ENCODE results near the gene SSR1.
"Not testable (repeated sequence)": the region's sequence is repeated elsewhere in the genome, so short reads cannot be mapped to it uniquely, and the experiment has no call there.

Gene SSR1

DNA sequence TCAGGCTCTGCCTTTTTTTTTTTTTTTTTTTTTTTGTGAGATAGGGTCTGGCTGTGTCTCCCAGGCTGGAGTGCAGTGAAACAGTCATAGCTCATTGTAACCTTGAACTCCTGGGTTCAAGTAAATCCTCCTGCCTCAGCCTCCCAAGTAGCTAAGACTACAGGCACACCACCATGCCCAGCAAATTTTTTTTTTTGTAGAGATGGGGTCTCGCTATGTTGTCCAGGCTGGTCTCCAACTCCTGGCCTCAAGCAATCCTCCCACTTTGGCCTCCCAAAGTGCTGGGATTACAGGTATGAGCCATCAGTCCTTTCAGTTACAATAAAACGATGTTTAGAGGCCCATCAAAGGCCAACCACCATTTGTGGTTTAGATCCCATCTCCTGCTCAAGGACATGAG, 6.4 kb upstream of the SSR1 start:
- not testable (repeated sequence) for DNase-seq (ENCODE audit: low read depth in 2 of 2, low spot score in 1 of 2)

- no peak for DNase-seq (ENCODE audit: low read depth in 2 of 2, low spot score in 1 of 2)
Measured at GRCh38 chr6:7317538-7317937, 4.5 kb upstream of the SSR1 start.

DNA sequence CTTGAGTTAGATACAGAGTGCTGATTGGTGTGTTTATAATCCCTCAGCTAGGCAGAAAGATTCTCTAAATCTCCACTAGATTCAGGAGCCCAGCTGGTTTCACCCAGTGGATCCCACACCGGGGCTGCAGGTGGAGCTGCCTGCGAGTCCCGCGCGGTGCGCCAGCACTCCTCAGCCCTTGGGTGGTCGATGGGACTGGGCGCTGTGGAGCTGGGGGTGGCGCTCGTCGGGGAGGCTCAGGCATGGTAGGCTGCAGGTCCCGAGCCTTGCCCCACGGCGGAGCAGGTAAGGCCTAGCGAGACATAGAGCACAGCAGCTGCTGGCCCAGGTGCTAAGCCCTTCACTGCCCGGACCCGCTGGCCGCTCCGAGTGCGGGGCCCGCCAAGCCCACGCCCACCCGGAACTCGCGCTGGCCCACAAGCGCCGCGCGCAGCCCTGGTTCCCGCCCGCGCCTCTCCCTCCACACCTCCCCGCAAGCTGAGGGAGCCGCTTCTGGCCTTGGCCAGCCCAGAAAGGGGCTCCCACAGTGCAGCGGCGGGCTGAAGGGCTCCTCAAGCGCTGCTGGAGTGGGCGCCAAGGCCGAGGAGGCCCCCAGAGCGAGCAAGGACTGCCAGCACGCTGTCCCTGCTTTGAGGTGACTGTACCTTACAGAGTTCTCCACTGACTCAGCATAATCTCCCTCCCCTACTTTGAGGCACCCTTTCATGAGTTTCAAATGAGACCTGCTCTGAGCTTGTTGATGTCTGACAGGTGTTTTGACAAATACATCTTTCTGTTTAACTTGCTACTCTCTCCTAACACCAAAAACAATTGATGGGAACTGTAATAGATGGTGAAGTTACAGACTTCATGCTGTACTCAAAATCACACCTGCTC, 3.9 kb upstream of the SSR1 start:
- DNase-seq (ENCODE audit: low read depth in 2 of 2, low spot score in 1 of 2), result no peak

DNA sequence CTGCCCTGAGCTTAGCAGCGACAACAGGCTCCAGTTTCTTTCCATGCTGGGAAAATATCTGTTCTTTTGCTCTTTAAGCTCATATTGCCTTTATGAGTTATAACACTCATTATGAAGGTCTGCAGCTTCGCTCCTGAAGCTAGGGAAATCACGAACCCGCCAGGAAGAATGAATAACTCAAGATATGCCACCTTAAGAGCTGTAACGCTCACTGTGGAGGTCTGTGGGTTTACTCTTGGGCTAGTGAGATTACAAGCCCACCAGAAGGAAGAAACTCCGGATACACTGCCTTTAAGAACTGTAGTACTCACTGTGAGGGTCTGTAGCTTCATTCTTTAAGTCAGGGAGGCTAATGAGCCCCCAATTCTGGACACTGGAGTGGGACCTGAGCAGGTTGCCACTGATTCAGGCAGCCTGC, 3.0 kb upstream of the SSR1 start:
- DNase-seq (ENCODE audit: low read depth in 2 of 2, low spot score in 1 of 2), result no peak

DNA sequence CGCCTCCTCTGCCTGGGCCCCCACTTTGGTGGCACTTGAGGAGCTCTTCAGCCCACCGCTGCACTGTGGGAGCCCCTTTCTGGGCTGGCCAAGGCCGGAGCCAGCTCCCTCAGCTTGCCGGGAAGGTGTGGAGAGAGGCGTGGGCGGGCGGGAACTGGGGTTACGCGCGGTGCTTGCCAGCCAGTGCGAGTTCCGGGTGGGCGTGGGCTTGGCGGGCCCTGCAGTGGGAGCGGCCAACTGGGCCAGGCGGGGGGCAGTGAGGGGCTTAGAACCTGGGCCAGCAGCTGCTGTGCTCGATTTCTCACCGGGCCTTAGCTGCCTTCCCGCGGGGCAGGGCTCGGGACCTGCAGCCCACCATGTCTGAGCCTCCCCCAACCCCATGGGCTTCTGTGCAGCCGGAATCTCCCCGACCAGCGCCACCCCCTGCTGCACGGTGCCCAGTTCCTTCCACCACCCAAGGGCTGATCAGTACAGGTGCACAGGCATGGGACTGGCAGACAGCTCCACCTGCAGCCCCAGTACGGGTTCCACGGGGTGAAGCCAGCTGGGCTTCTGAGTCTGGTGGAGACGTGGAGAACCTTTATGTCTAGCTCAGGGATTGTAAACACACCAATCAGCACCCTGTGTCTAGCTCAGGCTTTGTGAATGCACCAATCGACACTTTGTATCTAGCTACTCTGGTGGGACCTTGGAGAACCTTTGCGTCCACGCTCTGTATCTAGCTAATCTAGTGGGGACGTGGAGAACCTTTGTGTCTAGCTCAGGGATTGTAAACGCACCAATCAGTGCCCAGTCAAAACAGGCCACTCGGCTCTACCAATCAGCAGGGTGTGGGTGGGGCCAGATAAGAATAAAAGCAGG, 2.3 kb upstream of the SSR1 start:
- not testable (repeated sequence) for DNase-seq (ENCODE audit: low read depth in 2 of 2, low spot score in 1 of 2)

GRCh38 chr6:7314414-7314813, 1.4 kb upstream of the SSR1 start:
- DNase-seq (ENCODE audit: low read depth in 2 of 2, low spot score in 1 of 2), result no peak

DNA sequence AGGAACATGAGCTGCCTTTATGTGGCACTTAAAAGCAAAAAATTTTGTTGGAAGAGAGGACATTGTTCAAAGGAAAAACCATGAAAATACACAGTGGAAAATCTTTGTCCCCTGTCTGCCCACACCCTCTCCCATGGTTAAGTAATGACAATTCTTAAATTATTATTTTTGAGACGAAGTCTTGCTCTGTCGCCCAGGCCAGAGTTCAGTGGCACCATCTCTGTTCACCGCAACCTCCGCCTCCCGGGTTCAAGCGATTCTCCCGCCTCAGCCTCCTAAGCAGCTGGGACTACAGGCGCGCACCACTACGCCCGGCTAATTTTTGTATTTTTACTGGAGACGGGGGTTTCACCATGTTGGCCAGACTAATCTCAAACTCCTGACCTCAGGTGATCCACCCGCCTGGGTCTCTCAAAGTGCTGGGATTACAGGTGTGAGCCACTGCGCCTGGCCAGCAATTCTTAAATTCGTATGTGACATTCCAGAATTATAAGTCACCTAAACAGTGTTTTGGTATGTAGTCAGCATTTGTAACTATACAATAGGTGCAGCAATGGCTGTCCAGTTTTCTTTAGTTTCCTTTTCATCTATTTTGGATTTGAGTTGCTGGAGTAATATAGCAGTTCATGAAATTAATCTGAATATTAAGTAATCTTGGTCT, 636 bp upstream of the SSR1 start:
- no peak for DNase-seq (ENCODE audit: low read depth in 2 of 2, low spot score in 1 of 2)

GRCh38 chr6:7311917-7312615, 933 bp downstream of the SSR1 start:
- no peak for DNase-seq (ENCODE audit: low read depth in 2 of 2, low spot score in 1 of 2)

DNA sequence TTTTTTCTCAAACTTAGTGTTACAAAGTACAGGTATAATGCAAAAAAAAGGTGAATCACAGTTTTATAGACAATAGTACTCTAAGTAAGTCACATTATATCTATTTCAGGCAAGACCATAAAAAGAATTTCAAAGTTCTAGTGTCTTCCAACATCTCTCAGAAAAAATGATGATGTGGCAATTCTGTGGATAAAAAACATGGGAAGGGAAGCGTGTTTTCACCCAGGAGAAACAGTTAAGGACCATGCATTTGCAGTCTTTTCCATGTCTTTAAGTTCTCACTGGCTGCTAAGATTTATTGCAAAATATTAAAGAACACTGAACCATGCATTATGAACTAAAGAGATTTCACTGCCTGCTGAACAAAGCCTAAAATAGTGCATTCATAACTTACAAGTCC, 1.8 kb downstream of the SSR1 start:
- no peak for DNase-seq (ENCODE audit: low read depth in 2 of 2, low spot score in 1 of 2)

- DNase-seq (ENCODE audit: low read depth in 2 of 2, low spot score in 1 of 2), result no peak
Measured at GRCh38 chr6:7309050-7309449, 3.9 kb downstream of the SSR1 start.

DNA sequence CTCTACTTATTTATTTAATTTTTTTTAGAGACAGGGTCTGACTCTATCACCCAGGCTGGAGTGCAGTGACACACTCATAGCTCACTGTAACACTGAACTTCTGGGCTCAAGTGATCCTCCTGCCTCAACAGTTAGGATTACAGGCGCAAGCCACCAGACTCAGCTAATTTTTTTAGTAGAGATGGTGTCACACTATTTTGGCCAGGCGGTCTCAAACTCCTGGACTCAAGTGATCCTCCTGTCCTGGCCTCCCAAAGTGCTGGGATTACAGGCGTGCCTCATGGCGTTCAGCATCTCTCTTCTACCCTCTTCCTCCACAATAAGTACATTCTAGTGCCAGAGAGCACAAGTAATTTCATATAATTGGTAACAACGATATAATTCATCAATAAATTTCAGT, 5.5 kb downstream of the SSR1 start:
- DNase-seq (ENCODE audit: low read depth in 2 of 2, low spot score in 1 of 2), result no peak

- DNase-seq (ENCODE audit: low read depth in 2 of 2, low spot score in 1 of 2), result no peak
Measured at GRCh38 chr6:7304821-7305220, 8.2 kb downstream of the SSR1 start.

- no peak for DNase-seq (ENCODE audit: low read depth in 2 of 2, low spot score in 1 of 2)
Measured at GRCh38 chr6:7301702-7302101, 11.3 kb downstream of the SSR1 start.

- DNase-seq (ENCODE audit: low read depth in 2 of 2, low spot score in 1 of 2), result no peak
Measured at GRCh38 chr6:7300926-7301325, 12.1 kb downstream of the SSR1 start.

DNA sequence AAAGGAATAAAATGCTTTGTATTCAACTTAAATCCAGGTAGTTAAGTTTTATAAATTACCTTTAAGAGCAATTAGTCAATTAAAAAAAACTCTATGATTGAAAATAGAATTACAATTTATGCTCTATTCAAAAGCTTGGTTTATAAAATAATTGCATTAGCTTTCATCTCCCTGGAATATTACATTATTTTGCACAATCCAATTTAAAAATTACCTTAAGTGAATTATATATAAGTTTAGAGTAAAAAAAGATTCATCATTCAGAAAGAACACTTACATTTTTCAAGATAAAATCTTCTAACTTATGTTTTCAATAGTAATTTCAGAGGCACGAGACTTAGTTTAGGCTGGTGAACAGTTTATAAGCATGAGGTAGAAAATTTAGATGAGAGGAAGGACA, 14.9 kb downstream of the SSR1 start:
- DNase-seq (ENCODE audit: low read depth in 2 of 2, low spot score in 1 of 2), result no peak

DNA sequence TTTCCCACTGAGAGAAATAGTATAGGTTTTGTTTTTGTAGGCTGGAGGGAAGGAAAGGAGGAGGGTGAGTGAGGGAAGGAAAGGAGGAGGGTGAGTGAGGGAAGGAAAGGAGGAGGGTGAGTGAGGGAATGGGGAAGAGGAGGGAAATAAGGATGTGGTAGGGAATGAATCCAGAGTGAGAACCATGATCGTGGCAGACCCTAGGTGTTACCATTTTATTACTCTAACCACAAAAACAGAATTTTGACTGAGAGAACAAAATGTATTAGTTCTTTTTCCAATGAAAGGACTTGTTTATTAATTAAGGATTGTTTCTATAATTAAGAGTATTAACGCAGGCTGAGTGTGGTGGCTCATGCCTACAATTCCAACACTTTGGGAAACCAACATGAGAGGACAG, 16.4 kb downstream of the SSR1 start:
- no peak for DNase-seq (ENCODE audit: low read depth in 2 of 2, low spot score in 1 of 2)

DNA sequence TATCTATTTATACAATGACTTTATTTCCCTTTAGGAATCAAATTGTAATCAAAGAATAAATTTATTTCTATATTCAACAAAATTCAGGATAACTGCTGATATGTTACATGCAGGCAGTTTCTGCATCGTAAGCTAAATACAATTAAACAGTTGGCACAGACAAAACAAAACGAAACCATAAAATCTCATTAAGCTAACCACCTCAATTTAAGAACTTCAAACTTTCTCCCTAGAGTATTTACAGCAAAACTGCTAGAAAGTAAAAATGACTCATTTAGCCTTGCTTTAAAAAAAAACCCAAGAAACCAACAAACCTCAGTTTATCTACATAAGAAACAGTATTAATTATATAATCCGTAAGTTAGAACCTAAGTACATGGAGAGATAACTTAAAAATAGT, 17.1 kb downstream of the SSR1 start:
- DNase-seq (ENCODE audit: low read depth in 2 of 2, low spot score in 1 of 2), result no peak

GRCh38 chr6:7292596-7293255, 20.3 kb downstream of the SSR1 start:
- DNase-seq (ENCODE audit: low read depth in 2 of 2, low spot score in 1 of 2), result no peak

GRCh38 chr6:7290079-7290478, 22.9 kb downstream of the SSR1 start:
- DNase-seq (ENCODE audit: low read depth in 2 of 2, low spot score in 1 of 2), result no peak

DNA sequence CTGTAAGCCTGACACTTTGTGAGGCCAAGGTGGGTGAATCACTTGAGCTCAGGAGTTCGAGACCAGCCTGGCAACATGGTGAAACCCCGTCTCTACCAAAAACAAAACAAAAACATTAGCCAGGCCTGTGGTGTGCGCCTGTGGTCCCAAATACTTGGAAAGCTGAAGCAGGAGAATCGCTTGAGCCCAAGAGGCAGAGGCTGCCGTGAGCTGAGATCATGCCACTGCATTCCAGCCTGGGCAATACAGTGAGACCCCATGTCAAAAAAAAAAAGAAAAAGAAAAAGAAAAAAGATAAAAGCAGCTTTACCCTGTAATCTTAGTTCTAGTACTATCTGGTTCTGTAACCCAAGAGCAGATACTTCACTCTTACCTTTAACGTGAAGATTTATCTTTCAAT, 27.6 kb downstream of the SSR1 start:
- no peak for DNase-seq (ENCODE audit: low read depth in 2 of 2, low spot score in 1 of 2)

DNA sequence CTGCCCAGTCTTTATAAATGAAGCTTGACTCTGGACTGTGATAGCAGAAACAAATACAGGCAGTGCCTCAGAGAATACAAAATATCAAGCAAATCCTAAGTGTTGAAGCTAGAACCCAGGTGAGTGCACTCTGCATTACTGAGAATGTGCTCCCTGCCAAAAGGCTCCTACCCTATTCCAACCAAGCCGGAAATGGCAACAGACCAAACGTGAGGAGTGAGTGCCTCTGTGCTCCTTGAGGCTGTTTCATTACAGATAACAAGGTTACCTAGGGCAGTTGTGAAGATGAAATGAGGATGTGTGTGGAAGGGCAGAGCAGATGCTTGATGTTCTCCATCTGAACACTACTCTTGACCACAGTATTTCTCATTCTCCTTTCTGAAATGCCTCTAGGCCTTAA, 29.3 kb downstream of the SSR1 start:
- no peak for DNase-seq (ENCODE audit: low read depth in 2 of 2, low spot score in 1 of 2)

Data from stimulated activated CD8-positive, alpha-beta memory T cell treated with anti-CD3 and anti-CD28 coated beads, Interleukin-4, amount 100 ng/mL, for 1 hour (primary cell).